Measurements from ENCODE around the gene LAG3. TPM values are rescaled to one million over a fixed set of nuclear protein-coding genes. Genes with fewer than 3 reads are reported as not detected.
"Not testable (repeated sequence)": the region's sequence is repeated elsewhere in the genome, so short reads cannot be mapped to it uniquely, and the experiment has no call there.

Gene LAG3
- polyA plus RNA-seq, 2 of the 4 experiments (the other 2 are of a cell fraction) = 0.66 to 1.7 TPM

GRCh38 chr12:6742834-6743233 lies 29.5 kb upstream of the LAG3 start (continued):
- TF ChIP-seq, protein P1, sequence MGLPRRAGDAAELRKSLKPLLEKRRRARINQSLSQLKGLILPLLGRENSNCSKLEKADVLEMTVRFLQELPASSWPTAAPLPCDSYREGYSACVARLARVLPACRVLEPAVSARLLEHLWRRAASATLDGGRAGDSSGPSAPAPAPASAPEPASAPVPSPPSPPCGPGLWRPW (IDR thresholded peaks at IDR 0.05) = no peak

DNA sequence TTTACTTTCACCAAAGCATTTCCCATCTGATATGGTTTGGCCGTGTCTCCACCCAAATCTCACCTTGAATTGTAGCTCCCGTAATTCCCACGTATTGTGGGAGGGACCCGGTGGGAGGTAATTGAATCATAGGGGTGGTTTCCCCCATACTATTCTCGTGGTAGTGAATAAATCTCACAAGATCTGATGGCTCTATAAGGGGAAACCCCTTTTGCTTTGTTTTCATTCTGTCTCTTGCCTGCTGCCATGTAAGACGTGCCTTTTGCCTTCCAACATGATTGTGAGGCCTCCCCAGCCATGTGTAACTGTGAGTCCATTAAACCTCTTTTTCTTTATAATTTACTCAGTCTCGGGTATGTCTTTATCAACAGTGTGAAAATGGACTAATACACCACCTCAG lies 29.0 kb upstream of the LAG3 start:
- POLR2A ChIA-PET = interaction anchor here (1.8 kb wide), 1 partner anchor 10 kb away, joined by 7 read pairs; the partner anchor contains the start of gene MLF2

GRCh38 chr12:6745741-6746525 lies 26.4 kb upstream of the LAG3 start:
- CTCF ChIA-PET = interaction anchor here (1.0 to 4.5 kb wide), 8 partner anchors 7 to 90 kb away, joined by 3 to 36 read pairs (median 6); partner anchors contain the start of genes MLF2 and PTMS
- no peak for FAIRE-seq

More for the DNA sequence above, 29.0 kb upstream of the LAG3 start:
- not testable (repeated sequence) for H3K27ac ChIP-seq; DNase-seq (ENCODE audit: low read depth in 1 of 2, low spot score in 1 of 2); H3K4me2 ChIP-seq; H3K9me3 ChIP-seq; ATAC-seq; H3K4me3 ChIP-seq; FAIRE-seq; H3K4me1 ChIP-seq
- CTCF ChIA-PET = interaction anchor here (1.1 to 4.5 kb wide), 3 partner anchors 10 to 82 kb away, joined by 3 to 36 read pairs (median 17); partner anchors contain the start of gene MLF2
- WGBS (ENCODE audit: missing lambda C conversion rate) = 63% methylated on average over 7 of the region's 7 CpGs

GRCh38 chr12:6747216-6747615 lies 25.1 kb upstream of the LAG3 start:
- TF ChIP-seq TP53 (CRISPR knock-in tag; IDR thresholded peaks at IDR 0.05) = no peak
- no peak for TF ChIP-seq FOXS1 (CRISPR knock-in tag; IDR thresholded peaks at IDR 0.05)
- TF ChIP-seq REST (IDR thresholded peaks at IDR 0.05) = no peak
- no peak for TF ChIP-seq JUN (IDR thresholded peaks at IDR 0.05)
- TF ChIP-seq RNF2 (IDR thresholded peaks at IDR 0.05; ENCODE audit: borderline replicate concordance, low read depth) = no peak
- no peak for TF ChIP-seq ZNF302 (CRISPR knock-in tag; IDR thresholded peaks at IDR 0.05)
- no peak for TF ChIP-seq SREBF2 (IDR thresholded peaks at IDR 0.05)
- no peak for TF ChIP-seq HOXA7 (CRISPR knock-in tag; IDR thresholded peaks at IDR 0.05)
- TF ChIP-seq RAD21 (conservative IDR thresholded peaks at IDR 0.05 in 1 of 2, IDR thresholded peaks at IDR 0.05 in 1 of 2) = no peak
- TF ChIP-seq CEBPB (IDR thresholded peaks at IDR 0.05) = no peak
- TF ChIP-seq POLR2A (IDR thresholded peaks at IDR 0.05; ENCODE audit: low read length) = no peak
- TF ChIP-seq MAFK (IDR thresholded peaks at IDR 0.05; ENCODE audit: partially characterized antibody) = no peak
- TF ChIP-seq ZC3H11A (IDR thresholded peaks at IDR 0.05) = no peak
- no peak for TF ChIP-seq CBX8 (IDR thresholded peaks at IDR 0.05)
- TF ChIP-seq HOXB13 (CRISPR knock-in tag; IDR thresholded peaks at IDR 0.05; ENCODE audit: low read depth) = no peak
- TF ChIP-seq JUNB (IDR thresholded peaks at IDR 0.05) = no peak
- no peak for TF ChIP-seq HMGXB4 (CRISPR knock-in tag; IDR thresholded peaks at IDR 0.05; ENCODE audit: borderline replicate concordance)
- TF ChIP-seq MYC (IDR thresholded peaks at IDR 0.05; ENCODE audit: borderline replicate concordance, low read length) = no peak
- no peak overlapping the region for H3K4me3 ChIP-seq
- no peaks in the 10 kb centered on the region for H3K9me3 ChIP-seq
- no peak for ATAC-seq
- no peak overlapping the region for H3K4me2 ChIP-seq
- WGBS (ENCODE audit: missing lambda C conversion rate) = 92% methylated on average over 4 of the region's 4 CpGs
- no peak overlapping the region for H3K27ac ChIP-seq
- peaks cover 15% of the 10 kb centered on the region for H3K4me1 ChIP-seq
- POLR2A ChIA-PET = interaction anchor here (1.0 kb wide), 1 partner anchor 23 kb away, joined by 3 read pairs; the partner anchor contains the start of gene COPS7A
- DNase-seq (ENCODE audit: low read depth in 1 of 2, low spot score in 1 of 2) = no peak
- no peak for FAIRE-seq
- CTCF ChIA-PET = interaction anchor here (0.9 to 2.0 kb wide), 4 partner anchors 15 to 89 kb away, joined by 3 to 4 read pairs (median 3); no protein-coding TSS in a partner anchor

More at GRCh38 chr12:6745741-6746525, 26.4 kb upstream of the LAG3 start:
- Histone ChIP-seq H3K27ac (no peak overlapping the region), H3K9me3 (no peaks in the 10 kb centered on the region), H3K4me1 (0 out of 3 replicates have a peak, but pooled peaks cover 4% of the 10 kb centered on the region), H3K4me3 (no peak overlapping the region), H3K4me2 (no peak overlapping the region)
- ATAC-seq (peak; percentile 25 to 49; a peak in 3 of 6 replicates), DNase-seq (ENCODE audit: low read depth in 1 of 2, low spot score in 1 of 2) (no peak)
- WGBS (ENCODE audit: missing lambda C conversion rate) = 81% methylated on average over 13 of the region's 13 CpGs
- POLR2A ChIA-PET = no interaction called here
- TF ChIP-seq JUN (IDR thresholded peaks at IDR 0.05) (peak in 1 of 2 experiments; percentile 10; a peak in 1 of 5 replicates), TP53 (CRISPR knock-in tag; IDR thresholded peaks at IDR 0.05) (no peak)
